ENCODE measurements around the gene GRK5.

DNA sequence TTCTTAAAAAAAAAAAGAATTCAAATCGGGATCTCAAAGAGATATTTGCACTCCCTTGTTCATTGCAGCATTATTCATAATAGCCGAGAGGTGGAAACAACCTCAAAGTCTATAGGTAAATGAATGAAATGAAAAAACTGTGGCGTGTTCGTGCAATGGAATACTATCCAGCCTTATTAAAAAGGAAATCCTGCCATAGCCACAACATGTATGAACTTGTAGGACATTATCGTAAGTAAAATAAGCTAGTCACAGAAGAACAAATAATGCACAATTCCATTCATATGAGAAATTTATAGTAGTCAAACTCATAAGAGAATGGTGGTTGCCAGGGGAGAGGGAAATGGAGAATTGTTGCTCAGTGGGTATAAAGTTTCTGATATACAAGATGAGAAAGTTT, 37.9 kb downstream of the GRK5 start:
- TF ChIP-seq, protein P1, sequence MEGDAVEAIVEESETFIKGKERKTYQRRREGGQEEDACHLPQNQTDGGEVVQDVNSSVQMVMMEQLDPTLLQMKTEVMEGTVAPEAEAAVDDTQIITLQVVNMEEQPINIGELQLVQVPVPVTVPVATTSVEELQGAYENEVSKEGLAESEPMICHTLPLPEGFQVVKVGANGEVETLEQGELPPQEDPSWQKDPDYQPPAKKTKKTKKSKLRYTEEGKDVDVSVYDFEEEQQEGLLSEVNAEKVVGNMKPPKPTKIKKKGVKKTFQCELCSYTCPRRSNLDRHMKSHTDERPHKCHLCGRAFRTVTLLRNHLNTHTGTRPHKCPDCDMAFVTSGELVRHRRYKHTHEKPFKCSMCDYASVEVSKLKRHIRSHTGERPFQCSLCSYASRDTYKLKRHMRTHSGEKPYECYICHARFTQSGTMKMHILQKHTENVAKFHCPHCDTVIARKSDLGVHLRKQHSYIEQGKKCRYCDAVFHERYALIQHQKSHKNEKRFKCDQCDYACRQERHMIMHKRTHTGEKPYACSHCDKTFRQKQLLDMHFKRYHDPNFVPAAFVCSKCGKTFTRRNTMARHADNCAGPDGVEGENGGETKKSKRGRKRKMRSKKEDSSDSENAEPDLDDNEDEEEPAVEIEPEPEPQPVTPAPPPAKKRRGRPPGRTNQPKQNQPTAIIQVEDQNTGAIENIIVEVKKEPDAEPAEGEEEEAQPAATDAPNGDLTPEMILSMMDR (IDR thresholded peaks at IDR 0.05; ENCODE audit: low read length) = no peak
- TF ChIP-seq EZH2 (optimal IDR thresholded peaks at IDR 0.05; ENCODE audit: low read depth, low read length) = no peak
- TF ChIP-seq EZH2phosphoT487 (IDR thresholded peaks at IDR 0.05; ENCODE audit: low read length) = no peak

Data from MM.1S (cell line).